ENCODE measurements around the gene RNPS1.

The RNPS1 gene

GRCh38 chr16:2223942-2224486 lies 43.9 kb downstream of the RNPS1 start:
- no peaks in the 10 kb centered on the region for H3K27me3 Mint-ChIP-seq

DNA sequence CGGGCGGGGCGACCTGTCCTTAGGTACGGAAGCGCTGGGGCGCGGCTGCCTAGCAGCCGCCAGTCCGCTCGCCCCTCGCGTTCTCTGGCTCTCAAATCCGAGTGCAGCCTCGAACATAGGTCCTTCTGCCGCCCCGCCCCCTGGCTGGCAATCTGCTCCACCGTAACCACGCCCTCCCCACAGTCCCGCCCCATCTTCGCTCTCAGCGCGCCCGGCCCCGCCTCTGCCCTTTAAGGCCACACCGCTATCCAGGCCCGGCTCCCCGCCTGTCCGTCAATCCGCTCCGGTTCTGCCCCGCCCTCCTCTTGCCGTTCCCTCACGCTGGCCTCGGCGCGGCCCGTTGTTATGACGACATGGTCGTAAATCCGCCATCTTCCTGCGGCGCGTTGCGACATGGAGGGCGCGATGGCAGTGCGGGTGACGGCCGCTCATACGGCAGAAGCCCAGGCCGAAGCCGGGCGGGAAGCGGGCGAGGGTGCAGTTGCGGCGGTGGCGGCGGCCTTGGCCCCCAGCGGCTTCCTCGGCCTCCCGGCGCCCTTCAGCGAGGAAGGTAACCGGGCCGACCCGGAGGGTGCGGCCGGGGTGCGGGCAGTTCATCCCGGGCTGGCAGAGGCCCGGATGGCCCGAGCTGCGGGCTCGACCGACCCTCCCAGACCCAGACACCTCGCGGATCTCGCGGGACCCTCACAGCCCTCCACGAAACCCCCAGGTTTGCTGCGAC lies 44.5 kb downstream of the RNPS1 start, which contains the start of gene E4F1:
Gene E4F1, plus strand, starts transcription at position 371 of the 721 bp plus-strand sequence. Its CDS starts 23 bp downstream, at position 394.
- Mint-ChIP-seq H3K4me1 (peaks cover 12% of the 10 kb centered on the region), H3K4me3 (peak within 1 kb of the TSS; percentile 82), H3K27ac (peak within 1 kb of the TSS; percentile 75), H3K36me3 (no peaks in the 10 kb centered on the region), H3K9me3 (no peaks in the 10 kb centered on the region), H3K27me3 (no peaks in the 10 kb centered on the region)
- peak; percentile 100 for ATAC-seq

More at GRCh38 chr16:2223942-2224486, 43.9 kb downstream of the RNPS1 start:
- peak; percentile 25 for ATAC-seq
- Mint-ChIP-seq H3K27ac (peak overlapping the region; percentile 75), H3K36me3 (peaks cover 2% of the 10 kb centered on the region), H3K4me3 (peak overlapping the region; percentile 82), H3K9me3 (no peaks in the 10 kb centered on the region), H3K4me1 (peaks cover 12% of the 10 kb centered on the region)

- Mint-ChIP-seq H3K4me1 (peaks cover 22% of the 10 kb centered on the region), H3K27me3 (no peaks in the 10 kb centered on the region), H3K27ac (peak overlapping the region; percentile 83), H3K9me3 (no peaks in the 10 kb centered on the region), H3K4me3 (peak overlapping the region; percentile 79), H3K36me3 (peaks cover 18% of the 10 kb centered on the region)
- ATAC-seq: no peak
These were observed 51.6 kb downstream of the RNPS1 start for GRCh38 chr16:2216330-2216729.

DNA sequence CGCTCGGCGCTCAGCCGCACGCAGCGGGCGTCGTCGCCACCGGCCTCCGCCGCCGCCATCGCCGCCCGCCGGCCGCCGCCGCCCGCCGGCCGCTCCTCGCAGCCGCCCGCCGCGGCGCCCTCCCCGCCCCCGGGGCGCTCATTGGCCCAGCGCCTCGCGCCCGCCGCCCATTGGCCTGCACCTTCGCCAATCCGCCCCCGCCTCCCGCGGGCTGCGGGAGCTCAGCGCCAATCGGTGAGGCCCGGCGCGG lies 53.3 kb downstream of the RNPS1 start, which contains the start of gene PGP:
Gene PGP, minus strand, starts transcription at position 122 of the 250 bp plus-strand sequence. Its CDS starts 63 bp downstream, at position 59.
- H3K9me3 Mint-ChIP-seq: no peaks in the 10 kb centered on the region
- H3K4me3 Mint-ChIP-seq: peak within 1 kb of the TSS; percentile 79
- H3K27ac Mint-ChIP-seq: peak within 1 kb of the TSS; percentile 83
- peaks cover 24% of the 10 kb centered on the region for H3K36me3 Mint-ChIP-seq
- no peaks in the 10 kb centered on the region for H3K27me3 Mint-ChIP-seq
- peaks cover 27% of the 10 kb centered on the region for H3K4me1 Mint-ChIP-seq
- peak; percentile 97 for ATAC-seq

DNA sequence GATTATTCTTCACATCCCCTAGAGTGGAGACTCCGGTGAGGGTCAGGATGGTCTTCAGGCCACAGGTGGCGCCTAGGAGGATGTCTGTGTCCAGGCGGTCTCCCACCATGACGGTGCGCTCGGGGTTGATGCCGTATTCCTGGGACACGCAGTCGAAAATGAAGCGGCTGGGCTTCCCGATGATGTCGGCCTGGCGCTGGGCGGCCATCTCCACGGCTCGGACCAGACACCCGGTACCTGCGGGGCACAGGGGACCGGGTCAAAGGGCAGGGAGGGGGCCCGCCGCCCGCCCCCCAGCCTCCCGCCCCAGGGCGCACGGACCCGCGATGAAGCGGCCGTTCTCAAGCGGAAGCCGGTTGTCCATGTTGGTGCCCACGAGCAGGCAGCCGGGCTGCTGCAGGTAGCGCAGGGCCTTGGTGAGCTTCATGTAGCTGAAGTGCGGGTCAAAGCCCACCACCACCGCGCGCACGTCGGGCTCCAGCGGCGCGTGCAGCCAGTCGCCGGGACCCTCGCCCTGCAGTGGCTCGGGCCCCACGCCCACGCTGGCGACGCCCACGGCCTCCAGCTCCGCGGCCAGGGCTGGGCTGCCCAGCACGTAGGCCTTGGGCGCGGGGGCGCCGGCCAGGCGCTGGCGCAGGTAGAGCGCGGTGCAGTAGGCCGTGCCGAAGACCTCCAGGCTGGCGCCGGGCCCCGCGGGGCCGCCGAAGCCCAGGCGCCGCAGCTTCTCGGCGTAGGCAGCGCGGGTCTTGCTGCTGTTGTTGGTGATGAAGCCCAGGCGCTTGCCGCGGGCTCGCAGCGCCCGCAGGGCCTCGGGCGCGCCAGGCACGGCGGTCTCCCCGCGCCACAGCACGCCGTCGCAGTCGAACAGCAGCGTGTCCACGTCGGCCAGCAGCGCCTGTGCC lies 53.9 kb downstream of the RNPS1 start:
- Mint-ChIP-seq H3K9me3 (no peaks in the 10 kb centered on the region), H3K27ac (peak overlapping the region; percentile 83), H3K27me3 (no peaks in the 10 kb centered on the region), H3K4me3 (peak overlapping the region; percentile 70), H3K36me3 (peaks cover 24% of the 10 kb centered on the region), H3K4me1 (peaks cover 27% of the 10 kb centered on the region)
- no peak for ATAC-seq

DNA sequence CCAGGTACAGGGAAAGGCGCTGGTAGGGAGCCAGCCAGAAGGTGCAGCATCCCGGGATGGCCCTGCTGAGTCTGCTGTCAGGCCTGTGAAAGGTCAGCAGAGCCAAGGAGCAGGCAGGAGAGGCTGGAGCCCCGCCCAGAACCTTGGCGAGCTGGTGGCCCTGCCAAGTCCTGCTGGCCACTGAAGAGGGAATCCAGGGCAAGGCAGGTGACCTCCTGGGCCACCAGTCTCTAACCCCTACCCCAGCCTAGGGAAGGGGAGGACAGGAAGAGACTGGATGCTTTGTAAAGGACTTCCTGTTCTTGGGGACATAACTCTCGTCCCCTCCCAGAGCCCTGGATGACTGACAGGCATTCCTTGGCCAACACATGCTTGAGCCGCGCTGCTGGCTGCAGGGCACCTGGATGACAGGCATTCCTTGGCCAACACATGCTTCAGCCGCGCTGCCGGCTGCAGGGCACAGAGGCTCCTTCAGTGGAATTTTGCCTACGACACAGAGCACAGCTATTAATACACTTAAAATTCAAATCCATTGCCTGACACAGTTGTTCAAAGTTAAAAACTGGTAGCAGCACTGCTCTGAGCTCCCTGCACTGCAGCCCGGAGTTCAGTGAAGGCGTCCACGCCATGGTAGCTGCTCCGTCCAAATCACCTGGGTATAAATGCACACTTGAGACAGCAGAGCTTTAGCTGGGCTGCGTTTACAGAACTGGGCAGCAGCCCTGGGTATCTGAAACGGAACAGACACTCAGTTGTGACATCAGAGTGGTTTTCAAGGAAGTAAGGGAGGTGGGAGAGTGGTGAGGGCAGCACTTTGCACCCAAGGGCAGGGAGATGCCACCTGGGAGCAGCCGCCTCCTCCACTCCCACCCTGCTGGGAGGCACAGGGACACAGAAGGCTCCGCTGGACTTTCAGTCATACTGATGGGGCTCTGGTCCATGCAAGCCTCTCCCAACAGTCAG lies 55.3 kb downstream of the RNPS1 start:
- peaks cover 32% of the 10 kb centered on the region for H3K4me1 Mint-ChIP-seq
- H3K4me3 Mint-ChIP-seq: peak overlapping the region; percentile 70
- no peak for ATAC-seq
- H3K27ac Mint-ChIP-seq: no peak overlapping the region
- peaks cover 36% of the 10 kb centered on the region for H3K36me3 Mint-ChIP-seq
- H3K27me3 Mint-ChIP-seq: no peaks in the 10 kb centered on the region
- H3K9me3 Mint-ChIP-seq: no peaks in the 10 kb centered on the region

DNA sequence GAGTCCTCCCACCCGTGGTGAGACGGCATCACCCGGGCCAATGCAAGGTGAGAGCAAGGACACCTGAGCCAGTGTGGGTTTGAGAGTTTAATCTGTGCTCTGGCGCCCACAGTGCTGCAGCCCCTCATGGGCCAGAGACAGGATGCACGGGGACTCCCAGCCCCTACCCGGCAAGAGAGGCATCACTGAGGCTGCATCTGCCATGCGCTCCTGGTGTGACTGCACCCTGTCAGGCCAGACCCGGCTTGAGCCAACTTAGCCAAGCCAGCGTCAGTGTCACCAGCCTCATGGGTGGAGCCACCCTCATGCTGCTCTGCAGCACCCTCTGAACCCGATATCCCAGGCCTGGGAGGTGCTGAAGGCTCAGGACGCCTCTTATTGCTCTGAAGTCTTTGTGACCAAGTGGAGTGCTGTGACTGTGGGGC lies 56.0 kb downstream of the RNPS1 start:
- H3K4me3 Mint-ChIP-seq: no peak overlapping the region
- no peak overlapping the region for H3K27ac Mint-ChIP-seq
- no peaks in the 10 kb centered on the region for H3K27me3 Mint-ChIP-seq
- no peak for ATAC-seq
- peaks cover 41% of the 10 kb centered on the region for H3K36me3 Mint-ChIP-seq
- peaks cover 38% of the 10 kb centered on the region for H3K4me1 Mint-ChIP-seq
- no peaks in the 10 kb centered on the region for H3K9me3 Mint-ChIP-seq

DNA sequence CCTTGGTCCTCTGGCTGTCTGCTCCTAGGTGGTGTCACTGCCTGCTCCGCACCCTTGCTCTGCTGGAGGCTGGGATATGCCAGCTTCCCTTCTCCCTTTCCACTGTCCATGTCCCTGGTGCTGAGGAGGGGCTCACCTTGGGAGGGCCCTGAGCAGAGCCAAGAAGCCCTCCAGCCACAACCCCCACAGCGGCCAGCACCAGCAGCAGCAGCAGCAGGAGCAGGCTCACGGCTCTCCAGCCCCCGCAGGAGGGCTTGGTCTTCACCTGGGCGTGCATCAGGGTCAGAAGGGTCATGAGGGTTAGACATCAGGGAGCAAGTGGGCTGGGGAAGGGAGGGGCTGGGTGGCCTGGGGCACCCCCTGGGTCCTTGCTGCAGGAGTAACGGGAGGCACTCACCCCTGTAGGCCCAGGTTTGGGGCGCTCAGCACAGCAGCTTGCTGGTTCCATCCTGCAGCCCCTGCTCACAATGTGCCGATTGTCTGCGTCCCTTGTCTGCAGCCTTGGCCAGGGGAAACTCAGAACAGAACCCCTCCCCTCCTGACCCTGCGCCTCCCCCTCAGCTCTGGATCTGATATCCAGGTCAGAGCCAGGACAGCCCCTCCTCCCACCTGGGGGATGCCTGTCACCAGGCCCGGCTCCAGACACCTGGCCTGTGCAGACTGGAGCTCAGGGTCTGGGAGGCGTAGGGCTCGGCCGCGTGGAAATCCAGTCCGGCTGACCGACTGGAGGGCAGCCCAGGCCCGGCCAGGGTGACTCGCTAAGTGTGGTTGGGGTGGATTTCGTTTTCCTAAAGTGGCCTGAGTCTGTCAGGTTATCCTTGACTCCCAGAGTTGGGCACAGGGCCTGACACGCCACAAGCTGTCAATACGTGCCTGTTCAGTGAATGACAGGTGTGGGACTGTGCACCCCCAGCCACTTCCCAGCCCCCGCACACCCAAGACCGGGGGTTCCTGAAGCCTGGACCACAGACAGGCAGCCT lies 57.2 kb downstream of the RNPS1 start, which contains the start of gene BRICD5:
Gene BRICD5, minus strand, starts transcription at position 478 of the 980 bp plus-strand sequence. Its CDS starts 30 bp downstream, at position 448.
- Mint-ChIP-seq H3K4me1 (peaks cover 46% of the 10 kb centered on the region), H3K4me3 (no peak within 1 kb of the TSS), H3K36me3 (peaks cover 41% of the 10 kb centered on the region), H3K27ac (no peak within 1 kb of the TSS), H3K27me3 (no peaks in the 10 kb centered on the region), H3K9me3 (no peaks in the 10 kb centered on the region)
- ATAC-seq: no peak

DNA sequence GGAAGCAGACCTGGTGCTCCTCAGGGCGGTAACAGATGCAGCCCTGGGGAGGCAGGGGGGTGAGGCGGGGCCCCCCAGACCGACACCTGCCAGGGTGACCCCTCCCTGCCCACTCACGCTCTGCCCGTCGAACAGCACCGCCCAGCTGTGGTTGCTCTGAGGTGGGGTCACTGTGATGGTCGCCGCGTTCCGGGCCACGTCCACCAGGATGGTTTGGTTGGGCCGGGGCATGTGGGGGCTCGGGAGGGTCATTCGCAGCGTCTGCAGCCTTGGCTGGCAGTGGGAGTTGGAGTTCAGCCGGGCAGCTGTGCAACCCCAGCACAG lies 58.0 kb downstream of the RNPS1 start:
- H3K27me3 Mint-ChIP-seq: no peaks in the 10 kb centered on the region
- H3K27ac Mint-ChIP-seq: no peak overlapping the region
- no peak overlapping the region for H3K4me3 Mint-ChIP-seq
- H3K9me3 Mint-ChIP-seq: no peaks in the 10 kb centered on the region
- ATAC-seq: no peak
- H3K36me3 Mint-ChIP-seq: peaks cover 41% of the 10 kb centered on the region
- peaks cover 46% of the 10 kb centered on the region for H3K4me1 Mint-ChIP-seq

DNA sequence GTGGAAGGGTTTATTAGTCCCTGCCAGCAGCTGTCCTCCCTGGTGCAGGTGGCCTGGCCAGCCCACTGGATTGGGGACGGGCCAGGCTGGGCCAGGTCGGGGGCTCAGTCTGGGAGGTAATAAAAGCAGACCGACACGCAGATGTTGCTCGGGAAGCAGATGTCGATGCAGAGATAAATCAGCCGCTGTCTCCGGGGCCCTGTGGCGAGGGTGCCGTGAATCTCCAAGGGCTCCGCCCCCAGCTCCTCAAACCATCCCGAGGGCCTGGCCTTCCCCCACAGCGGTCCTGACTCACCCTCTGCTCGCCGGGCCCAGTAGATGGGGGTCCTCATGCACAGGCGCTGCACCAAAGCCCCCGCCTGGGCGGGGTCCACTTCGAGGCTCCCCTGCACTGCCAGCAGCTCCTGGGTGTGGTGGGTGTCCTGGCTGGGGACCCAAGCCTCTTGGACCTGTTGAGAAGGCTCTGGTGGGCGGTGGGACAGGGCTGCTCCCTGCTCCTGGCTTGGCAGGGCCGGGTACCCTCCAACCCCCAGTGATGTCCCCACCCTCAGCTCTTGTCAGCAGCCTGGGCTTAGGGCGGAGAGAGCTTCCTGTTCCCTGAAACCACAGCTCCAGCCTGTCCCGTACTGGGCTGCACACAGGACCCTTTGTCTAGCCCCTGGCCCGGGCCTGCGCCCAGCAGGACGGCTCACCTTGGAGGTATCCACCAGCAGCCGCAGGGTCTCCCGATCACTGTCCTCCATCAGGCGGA lies 58.5 kb downstream of the RNPS1 start:
- Mint-ChIP-seq H3K4me3 (no peak overlapping the region), H3K9me3 (no peaks in the 10 kb centered on the region), H3K27me3 (no peaks in the 10 kb centered on the region), H3K27ac (no peak overlapping the region), H3K36me3 (peaks cover 41% of the 10 kb centered on the region), H3K4me1 (peaks cover 51% of the 10 kb centered on the region)
- ATAC-seq: no peak

DNA sequence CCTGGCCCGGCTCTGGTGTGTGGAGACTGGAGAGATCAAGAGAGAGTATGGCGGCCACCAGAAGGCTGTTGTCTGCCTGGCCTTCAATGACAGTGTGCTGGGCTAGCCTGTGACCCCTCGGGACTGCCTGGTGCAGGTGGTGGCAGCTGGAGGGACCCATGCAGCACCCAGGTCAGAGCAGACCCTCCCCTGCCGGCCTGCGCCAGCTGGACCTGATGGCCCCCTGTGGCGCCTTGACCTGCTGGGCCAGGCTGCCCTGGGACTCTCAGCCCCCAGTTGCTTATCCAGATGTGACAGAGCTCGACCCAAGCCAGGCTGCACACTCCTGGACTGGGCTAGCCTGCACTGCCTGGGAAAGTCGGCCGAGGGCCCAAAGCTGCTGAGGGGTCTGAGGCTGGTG lies 59.2 kb downstream of the RNPS1 start:
- Mint-ChIP-seq H3K4me1 (peaks cover 56% of the 10 kb centered on the region), H3K27ac (no peak overlapping the region), H3K27me3 (no peaks in the 10 kb centered on the region), H3K9me3 (no peaks in the 10 kb centered on the region), H3K4me3 (no peak overlapping the region), H3K36me3 (peaks cover 41% of the 10 kb centered on the region)
- no peak for ATAC-seq

- Mint-ChIP-seq H3K36me3 (peaks cover 37% of the 10 kb centered on the region), H3K4me3 (no peak overlapping the region), H3K4me1 (peaks cover 57% of the 10 kb centered on the region), H3K9me3 (no peaks in the 10 kb centered on the region), H3K27me3 (no peaks in the 10 kb centered on the region), H3K27ac (no peak overlapping the region)
- ATAC-seq: no peak
These were observed 59.6 kb downstream of the RNPS1 start for GRCh38 chr16:2208308-2208707.

DNA sequence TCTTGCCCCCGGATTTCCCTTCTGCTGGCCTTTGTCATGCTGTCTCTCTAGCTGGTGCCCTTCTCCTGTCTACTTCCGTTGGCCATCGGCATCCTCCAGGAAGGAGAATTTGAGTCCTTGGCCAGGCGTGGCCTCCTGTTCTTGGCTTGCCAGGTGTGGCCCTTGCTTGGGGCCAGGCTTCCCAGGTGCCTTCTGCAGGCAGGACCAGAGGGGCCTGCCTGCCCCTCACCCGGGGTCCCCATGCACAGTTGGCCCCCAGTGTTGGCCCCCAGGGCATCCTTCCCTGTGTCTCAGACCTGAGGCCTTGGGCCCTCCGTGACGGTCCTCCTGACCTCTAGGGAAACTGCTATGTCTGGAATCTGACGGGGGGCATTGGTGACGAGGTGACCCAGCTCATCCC lies 60.1 kb downstream of the RNPS1 start:
- no peak for ATAC-seq
- Mint-ChIP-seq H3K9me3 (no peaks in the 10 kb centered on the region), H3K36me3 (peaks cover 33% of the 10 kb centered on the region), H3K27ac (no peak overlapping the region), H3K4me1 (peaks cover 53% of the 10 kb centered on the region), H3K27me3 (no peaks in the 10 kb centered on the region), H3K4me3 (peak overlapping the region; percentile 7)
